Stimulated activated CD8-positive, alpha-beta memory T cell treated with anti-CD3 and anti-CD28 coated beads, Interleukin-4, amount 100 ng/mL, for 1 hour (primary cell): Measurements from ENCODE around the gene STKLD1.

ENCODE experiments used
- DNase-seq, 2 donors: peaks; one replicate each; pipeline ENCODE4 v3.0.0-alpha.2; 2020; ENCODE audit warnings: low read depth in 2 of 2, low spot score in 1 of 2

Gene STKLD1

DNA sequence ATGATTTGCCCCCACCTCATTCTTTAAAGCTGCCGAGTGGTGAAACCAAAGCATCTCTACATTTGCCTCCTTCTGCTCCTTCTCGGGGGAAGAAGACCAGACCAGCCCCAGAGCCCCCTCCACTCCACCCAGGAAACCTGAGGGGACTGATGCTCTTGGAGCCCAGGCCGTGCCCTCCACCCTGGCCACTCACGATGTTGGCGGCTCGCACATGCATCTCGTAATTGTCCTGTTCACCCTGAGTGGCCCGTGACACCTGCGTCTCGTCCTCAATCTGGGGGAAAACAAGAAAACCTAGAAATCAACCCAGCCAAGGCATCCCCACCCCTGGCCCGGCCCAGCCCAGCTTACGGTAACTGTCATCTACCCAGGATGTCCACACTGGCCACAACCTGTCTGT is 31.2 kb upstream of the STKLD1 start:
- DNase-seq, result no peak

- no peak for DNase-seq
These were observed 30.6 kb upstream of the STKLD1 start for GRCh38 chr9:133345596-133345995.

- DNase-seq, result no peak
These were observed 30.0 kb upstream of the STKLD1 start for GRCh38 chr9:133346021-133346785.

DNA sequence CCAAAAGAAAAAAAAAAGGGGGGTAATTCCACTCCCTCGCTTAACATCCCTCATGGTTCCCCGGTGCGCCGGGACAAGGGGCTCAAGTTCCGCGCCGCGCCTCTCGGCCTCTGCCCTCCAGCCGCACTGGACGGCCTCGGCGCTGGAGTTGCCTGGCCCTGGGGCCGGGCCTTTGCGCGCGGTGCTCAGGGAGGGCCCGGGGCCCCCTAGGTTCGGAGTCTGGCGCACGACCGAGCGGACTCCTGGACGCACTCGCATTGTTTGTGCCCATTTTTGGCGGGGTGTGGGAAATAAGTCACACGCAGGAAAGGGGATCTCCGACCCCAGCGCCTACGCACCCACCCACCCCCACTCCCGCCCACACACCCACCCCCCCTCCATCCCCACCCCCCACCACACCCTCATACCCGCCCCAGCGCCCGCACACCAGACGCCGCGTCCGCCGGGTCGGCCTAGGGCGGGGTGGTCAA is 28.6 kb upstream of the STKLD1 start:
- no peak for DNase-seq

DNA sequence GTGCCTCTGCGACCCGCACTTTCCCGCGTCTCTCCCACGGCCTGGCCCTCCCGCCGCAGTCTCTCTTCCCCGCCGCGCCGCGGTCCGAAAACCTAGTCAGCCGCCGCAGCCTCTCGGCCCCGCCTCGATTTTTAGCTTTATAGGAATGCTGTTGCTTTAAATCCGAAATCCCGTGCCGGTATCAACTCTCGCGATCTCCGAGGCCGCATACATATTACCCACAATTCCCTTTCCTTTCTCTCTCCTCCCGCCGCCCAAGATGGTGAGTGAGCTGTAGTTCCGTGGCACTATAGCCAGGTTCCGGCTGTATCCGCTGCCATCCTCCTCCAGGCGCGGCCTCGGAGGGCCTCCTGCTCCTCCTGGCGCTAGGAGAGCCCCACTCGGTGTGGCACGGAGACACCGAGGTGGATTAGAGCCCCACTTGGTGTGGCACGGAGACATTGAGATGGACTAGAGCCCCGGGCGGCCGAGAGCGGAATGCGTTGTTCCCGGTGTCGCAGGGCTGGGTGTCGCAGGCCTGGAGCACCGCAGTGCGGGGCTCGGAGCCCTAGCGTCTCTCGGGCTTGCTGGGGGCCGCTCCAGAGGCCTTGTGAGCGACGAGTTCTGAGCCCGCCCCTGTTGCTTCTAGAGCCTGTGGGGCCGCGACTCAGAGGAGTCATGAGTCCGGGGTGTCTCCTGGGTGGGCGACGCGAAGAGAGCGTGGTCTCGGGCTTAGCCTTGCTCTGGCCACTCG is 28.0 kb upstream of the STKLD1 start, which contains the start of the genes MED22 and RPL7A:
Gene MED22 (minus strand): TSS at position 147 of the 733 bp plus-strand sequence. CDS start 1,469 bp downstream, outside the sequence.
Gene RPL7A (plus strand): TSS at position 234 of the 733 bp plus-strand sequence. CDS start 26 bp downstream, at position 260.
- DNase-seq, result peak; percentile 72 to 78

DNA sequence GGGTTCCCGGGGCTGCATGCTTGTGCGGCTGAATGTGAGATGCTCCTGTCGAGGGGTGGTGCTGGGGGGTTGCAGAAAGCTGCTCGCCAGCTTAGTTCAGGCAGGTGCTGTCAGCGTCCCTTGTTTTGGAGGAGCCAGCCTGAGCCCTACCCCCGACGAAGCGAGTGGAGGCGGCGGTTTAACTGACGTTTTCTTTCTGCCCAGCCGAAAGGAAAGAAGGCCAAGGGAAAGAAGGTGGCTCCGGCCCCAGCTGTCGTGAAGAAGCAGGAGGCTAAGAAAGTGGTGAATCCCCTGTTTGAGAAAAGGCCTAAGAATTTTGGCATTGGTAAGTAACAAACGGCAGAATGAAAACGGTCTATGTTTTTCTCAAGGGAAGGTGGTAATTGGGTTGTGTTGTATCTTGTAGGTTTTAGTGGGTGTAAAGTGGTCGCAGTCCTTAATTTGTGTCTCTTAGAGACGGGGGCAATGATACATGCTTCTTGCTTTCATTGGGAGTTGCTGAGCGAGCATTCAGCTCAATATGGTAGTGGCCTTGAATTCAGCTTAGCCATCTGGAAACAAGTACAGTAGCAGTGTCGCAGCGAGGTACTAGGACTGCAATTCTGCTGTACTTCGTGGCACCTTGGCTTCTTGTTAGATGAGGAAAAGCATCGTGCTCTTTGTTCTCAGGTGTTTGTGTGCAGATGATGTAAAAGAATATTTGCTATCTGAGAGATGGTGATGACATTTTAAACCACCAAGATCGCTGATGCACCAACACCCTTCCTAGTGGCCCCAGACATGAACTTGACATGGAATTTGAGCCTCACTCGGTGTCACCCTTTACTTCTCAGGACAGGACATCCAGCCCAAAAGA is 27.2 kb upstream of the STKLD1 start:
- DNase-seq, result no peak

DNA sequence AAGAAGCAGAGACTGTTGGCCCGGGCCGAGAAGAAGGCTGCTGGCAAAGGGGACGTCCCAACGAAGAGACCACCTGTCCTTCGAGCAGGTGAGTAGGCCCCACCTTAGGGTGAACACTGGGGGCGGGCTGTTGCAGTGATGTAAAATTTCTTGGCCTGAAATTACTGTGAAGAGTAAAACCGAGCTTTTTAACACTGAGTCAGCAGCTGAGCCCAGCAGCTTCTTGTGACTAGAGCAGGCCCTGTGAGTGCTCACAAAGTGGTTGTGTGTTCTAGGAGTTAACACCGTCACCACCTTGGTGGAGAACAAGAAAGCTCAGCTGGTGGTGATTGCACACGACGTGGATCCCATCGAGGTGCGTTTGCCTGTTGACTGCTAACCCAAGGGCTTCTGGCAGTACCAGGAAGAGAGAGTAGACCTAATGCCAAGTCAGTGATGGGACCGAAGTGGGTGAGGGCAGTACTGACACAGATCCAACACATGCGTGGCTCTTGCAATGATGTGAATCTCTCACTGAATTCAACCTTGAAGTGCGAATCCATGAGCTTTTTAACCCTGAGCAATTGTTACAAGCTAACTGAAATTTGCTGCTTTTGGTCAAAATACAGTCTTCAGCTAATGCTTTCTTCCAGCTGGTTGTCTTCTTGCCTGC is 26.1 kb upstream of the STKLD1 start:
- DNase-seq, result no peak

DNA sequence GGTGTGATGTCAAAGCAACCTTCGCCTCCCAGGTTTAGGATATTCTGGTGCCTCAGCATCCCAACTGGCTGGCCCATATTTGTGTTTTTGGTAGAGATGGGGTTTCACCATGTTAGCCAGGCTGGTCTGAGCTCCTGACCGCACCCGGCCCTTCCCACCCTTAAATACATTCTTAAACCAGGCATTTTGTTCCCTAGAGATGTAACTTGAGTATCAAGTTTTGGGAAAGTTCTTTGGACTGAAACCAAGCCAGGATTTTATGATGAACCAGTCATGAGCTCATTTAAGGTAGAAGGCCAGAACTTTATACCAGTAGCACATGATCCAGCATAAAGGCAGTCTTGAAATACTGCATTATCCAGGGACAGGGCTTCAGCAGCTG is 24.6 kb upstream of the STKLD1 start:
- no peak for DNase-seq

DNA sequence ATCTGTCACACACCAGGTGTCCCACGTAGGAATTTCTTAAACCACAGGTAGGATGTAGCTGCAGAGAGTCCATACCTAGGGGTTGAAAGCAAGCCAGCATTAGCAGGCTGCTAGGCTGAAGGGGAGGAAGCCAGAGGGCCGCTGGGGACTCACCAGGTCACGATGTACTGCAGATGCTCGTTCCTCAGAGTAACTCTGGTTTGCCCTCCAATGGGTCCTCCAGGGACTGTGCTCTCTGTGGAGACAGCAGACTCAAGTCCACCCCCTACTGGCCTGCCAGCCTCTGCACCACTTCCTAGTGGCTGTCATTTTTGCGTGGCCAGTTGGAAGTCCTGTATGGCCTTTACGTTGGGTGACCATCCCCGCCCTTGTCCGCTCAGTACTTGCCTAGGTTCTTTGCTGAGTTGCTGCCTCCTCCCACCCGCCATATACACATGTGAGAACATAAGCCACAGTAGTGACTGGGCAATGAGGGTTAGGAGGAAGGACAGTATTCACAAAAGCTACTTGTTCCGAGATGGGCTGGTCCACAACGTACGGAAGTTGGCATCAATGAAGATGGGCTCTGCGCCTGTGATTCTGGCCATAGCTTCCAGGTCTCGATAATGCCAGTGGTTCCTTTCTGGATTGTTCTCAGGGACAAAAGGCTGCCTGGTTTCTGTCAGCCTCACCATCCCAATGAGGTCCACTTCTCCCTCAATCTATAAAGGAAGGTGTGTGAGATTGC is 24.1 kb upstream of the STKLD1 start:
- DNase-seq, result no peak

GRCh38 chr9:133352635-133353340 is 23.4 kb upstream of the STKLD1 start:
- no peak for DNase-seq

DNA sequence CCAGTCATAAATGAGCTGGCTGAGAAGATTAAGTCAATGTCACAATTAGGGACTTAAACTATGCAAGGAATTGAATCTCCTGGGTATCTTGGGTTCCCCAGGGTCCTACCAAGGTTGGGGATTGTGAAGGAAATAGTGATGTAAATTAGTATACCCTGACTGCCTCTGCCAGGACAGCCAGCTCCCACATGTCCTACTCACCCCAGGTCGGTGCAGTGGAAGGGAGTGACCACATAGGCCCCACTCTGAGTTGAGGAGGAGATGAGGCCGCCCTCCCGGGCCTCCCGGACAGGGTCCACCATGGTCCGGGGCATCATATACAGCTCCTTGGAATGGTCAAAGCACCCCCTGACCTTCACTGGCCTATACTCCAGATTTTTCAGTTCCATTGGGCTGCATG is 22.6 kb upstream of the STKLD1 start:
- DNase-seq, result no peak

DNA sequence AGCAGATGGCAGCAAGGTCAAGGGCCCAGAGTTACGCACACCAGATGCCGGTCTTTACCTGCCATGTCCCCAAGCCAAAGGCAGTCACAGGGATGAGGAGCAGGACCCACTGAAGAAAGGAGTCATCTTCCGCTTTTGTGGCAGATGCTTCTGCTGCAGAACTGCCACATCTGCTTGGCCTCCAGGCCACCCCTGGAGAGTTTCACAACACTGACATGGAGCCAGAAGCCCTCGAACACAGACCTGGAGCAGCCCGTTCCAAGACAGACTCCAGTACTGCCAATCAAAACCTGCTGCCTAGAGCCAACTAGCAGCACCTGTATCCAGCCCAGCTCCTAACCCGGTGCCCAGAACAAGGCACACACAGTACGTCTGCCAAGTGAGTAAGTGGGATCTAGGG is 21.4 kb upstream of the STKLD1 start:
- no peak for DNase-seq

DNA sequence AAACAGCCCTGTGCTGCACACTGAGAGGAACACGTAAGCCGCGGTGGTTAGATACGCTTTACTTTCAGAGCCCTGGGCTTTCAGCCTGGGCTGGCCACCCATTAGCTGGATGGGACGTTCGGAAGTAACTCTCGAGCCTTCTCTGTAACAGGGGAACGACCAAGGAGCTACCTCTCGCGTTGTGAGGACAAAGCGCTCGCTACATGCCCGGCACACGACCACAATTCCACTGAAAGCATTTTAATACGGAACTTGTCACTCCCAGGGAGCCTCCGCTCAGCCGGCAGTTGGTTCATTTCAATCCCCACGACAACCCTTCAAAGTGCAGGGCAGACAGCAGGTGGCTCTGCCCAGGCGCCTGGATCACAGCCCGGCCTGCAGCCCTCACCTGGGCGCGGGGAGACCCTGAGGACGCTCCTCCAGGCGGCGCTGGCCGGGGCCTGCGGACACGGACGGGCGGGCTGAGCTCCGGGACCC is 20.2 kb upstream of the STKLD1 start:
- DNase-seq, result no peak

GRCh38 chr9:133356391-133357091 is 19.6 kb upstream of the STKLD1 start, which contains the start of the genes SURF1 and SURF2:
TSS of gene SURF1 (minus strand) at chr9:133356487. CDS start at chr9:133356453, 34 bp downstream.
TSS of gene SURF2 (plus strand) at chr9:133356550. CDS start at chr9:133356593, 43 bp downstream.
- peak; percentile 65 to 78 for DNase-seq

GRCh38 chr9:133357656-133358055 is 18.5 kb upstream of the STKLD1 start:
- no peak for DNase-seq

- no peak for DNase-seq
These were observed 16.6 kb upstream of the STKLD1 start for GRCh38 chr9:133359399-133360175.
